ENCODE data around the gene PBX3.

PBX3 gene

GRCh38 chr9:126000731-126001580 is 253.8 kb downstream of the PBX3 start:
- DNase-seq, result no peak

- DNase-seq, result no peak
These were observed 254.5 kb downstream of the PBX3 start for GRCh38 chr9:126001581-126002225.

GRCh38 chr9:126002476-126003350 is 255.5 kb downstream of the PBX3 start:
- no peak for DNase-seq

GRCh38 chr9:126009047-126009446 is 261.9 kb downstream of the PBX3 start:
- no peak for DNase-seq

DNA sequence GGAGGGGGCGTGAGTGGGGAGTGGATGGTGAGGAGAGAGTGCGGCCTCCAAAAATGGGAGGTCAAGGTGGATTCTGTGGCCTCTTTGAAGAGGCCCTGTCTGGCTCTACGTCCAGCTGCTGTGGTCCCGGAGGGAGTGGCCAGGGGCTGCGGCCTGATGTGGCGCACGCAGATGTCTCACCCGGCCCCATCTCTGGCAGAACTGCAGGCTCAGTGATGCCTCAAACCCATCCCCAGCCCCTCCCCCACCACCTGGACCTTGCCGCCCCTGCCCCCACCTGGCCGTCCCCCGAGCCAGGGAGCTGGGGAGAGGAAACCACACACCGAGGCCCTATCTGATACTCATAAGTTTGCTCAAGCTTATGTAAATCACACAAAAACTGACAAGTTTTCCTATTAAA is 267.6 kb downstream of the PBX3 start:
- no peak for DNase-seq

DNA sequence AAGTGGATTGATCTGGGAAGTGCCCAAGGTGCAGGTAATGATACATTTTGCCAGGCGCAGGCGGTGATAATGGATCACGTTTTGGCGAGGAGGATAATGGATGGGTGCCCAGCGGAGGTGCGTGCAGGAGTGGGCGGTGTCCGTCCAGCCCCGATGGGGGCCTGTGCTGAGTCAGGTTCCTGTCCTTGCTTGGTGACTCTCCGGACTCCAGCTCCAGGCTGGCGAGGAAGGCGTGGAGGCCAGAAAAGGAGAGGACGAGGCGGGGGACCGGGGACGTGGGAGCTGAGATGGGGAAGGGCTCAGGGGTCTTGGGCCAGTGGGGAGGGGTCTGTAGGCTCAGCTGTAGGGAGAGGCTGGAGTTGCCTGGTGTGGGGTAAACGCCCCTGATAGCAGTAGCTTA is 268.3 kb downstream of the PBX3 start:
- no peak for DNase-seq

DNA sequence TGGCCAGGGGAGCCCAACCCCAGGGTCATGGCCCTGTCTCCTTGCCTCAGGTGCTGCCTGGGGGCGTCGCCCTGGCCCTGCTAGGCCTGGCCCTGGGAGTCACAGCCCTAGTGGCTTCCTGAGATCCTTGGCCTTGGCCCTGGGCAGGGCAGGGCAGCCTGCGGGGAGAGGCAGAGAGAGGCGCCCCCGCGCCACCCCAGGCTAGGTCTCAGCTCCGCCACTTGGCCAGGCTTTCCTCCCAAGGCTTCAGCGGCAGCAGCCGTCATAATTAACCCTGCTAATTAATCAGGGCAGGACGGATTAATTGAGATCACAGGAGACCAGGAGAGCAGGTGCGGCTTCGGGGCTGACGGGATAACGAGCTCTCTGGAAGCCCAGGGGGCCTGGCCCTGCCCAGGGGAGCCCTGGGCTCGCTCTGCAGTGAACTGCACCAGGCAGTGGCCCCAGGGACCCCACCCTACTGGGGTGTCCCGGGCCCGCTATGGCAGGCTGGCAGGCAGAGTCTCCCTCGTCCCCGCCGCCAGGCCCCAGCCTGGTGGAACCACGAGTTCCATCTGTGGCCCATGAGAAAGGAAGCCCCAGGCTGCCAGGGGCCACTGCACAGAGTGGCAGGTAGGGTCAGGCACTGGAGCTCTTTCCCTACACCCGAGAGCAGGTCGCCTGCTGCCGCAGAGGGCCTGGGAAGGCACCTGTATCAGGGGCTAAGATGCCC is 269.6 kb downstream of the PBX3 start:
- DNase-seq, result no peak

Measured in NCI-H526 treated with DMSO at 0.1 percent for 48 hours (cell line).